ENCODE data around the gene UBAC2.

GRCh38 chr13:99297331-99297730 lies 96.7 kb downstream of the UBAC2 start:
- TF ChIP-seq RCOR1 (IDR thresholded peaks at IDR 0.05; ENCODE audit: insufficient replicate concordance, low read length) (no peak), RAD21 (IDR thresholded peaks at IDR 0.05; ENCODE audit: low read length) (no peak), CTCF (conservative IDR thresholded peaks at IDR 0.05; ENCODE audit: low read depth, low read length) (no peak), POLR2A (IDR thresholded peaks at IDR 0.05; ENCODE audit: low read depth, low read length) (no peak), ELK1 (IDR thresholded peaks at IDR 0.05; ENCODE audit: borderline replicate concordance, low read depth, low read length) (no peak), CEBPB (IDR thresholded peaks at IDR 0.05; ENCODE audit: low read depth, low read length) (no peak)
- TF ChIP-seq, protein P1, sequence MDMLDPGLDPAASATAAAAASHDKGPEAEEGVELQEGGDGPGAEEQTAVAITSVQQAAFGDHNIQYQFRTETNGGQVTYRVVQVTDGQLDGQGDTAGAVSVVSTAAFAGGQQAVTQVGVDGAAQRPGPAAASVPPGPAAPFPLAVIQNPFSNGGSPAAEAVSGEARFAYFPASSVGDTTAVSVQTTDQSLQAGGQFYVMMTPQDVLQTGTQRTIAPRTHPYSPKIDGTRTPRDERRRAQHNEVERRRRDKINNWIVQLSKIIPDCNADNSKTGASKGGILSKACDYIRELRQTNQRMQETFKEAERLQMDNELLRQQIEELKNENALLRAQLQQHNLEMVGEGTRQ (IDR thresholded peaks at IDR 0.05; ENCODE audit: low read depth, low read length) = no peak

All from IMR-90 (cell line).